A673 (cell line): ENCODE data around the gene TMEM270.

Source experiments
- EZH2 ChIP-seq: fragments of 200-600 bp; sonication (generic); IDR thresholded peaks from 2 replicates; pipeline ENCODE4 v1.6.1; 2017; ENCODE audit warnings: borderline replicate concordance, low read depth, mild to moderate bottlenecking, mixed read lengths, antibody characterized with exemption, low read length; ENCODE audit not compliant: poor library complexity, severe bottlenecking
- TF ChIP-seq, protein P1 (sequence below): fragments of 300-800, 200-600 bp; sonication (generic); conservative IDR thresholded peaks from 2 replicates; pipeline ENCODE4 v1.5.1; 2017; ENCODE audit warnings: low read depth, mild to moderate bottlenecking, antibody characterized with exemption, low read length, moderate library complexity, mixed read lengths

DNA sequence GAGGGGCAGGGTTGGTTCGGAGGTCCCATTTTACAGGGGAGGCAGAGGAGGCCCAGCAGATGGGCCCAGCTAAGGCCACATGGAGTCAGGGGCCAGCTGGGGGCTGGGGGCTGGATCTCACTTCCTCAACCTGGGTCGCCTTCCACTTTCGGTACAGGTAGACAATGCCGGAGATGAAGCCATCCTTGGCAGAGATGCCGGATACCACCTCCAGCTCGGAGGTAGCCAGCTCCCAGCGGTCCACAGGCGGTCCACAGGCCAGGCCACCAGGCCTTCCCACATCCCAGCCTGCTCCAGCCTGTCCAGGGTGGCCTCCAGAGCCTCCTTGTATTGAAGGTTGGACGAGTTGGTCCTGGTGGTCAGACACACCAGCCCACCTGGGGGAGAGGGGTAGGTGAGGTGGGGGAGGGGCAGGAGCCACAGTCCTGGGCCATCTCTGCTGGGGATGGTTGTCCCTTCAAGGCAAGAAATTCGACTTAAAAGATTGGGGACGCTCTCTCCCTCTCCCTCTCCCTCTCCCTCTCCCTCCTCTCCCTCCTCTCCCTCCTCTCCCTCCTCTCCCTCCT lies 26.2 kb upstream of the TMEM270 start:
- TF ChIP-seq, protein P1, sequence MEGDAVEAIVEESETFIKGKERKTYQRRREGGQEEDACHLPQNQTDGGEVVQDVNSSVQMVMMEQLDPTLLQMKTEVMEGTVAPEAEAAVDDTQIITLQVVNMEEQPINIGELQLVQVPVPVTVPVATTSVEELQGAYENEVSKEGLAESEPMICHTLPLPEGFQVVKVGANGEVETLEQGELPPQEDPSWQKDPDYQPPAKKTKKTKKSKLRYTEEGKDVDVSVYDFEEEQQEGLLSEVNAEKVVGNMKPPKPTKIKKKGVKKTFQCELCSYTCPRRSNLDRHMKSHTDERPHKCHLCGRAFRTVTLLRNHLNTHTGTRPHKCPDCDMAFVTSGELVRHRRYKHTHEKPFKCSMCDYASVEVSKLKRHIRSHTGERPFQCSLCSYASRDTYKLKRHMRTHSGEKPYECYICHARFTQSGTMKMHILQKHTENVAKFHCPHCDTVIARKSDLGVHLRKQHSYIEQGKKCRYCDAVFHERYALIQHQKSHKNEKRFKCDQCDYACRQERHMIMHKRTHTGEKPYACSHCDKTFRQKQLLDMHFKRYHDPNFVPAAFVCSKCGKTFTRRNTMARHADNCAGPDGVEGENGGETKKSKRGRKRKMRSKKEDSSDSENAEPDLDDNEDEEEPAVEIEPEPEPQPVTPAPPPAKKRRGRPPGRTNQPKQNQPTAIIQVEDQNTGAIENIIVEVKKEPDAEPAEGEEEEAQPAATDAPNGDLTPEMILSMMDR: no peak
- TF ChIP-seq EZH2: no peak
